Stimulated activated CD8-positive, alpha-beta memory T cell treated with anti-CD3 and anti-CD28 coated beads, Interleukin-15, amount 100 ng/mL, for 1 hour (primary cell): ENCODE measurements around the gene CGB8.
"Not testable (repeated sequence)": the region's sequence is repeated elsewhere in the genome, so short reads cannot be mapped to it uniquely, and the experiment has no call there.

Source experiments
- DNase-seq: peaks from one replicate; pipeline ENCODE4 v3.0.0-alpha.2; 2020; ENCODE audit warnings: low read depth

CGB8 gene

DNA sequence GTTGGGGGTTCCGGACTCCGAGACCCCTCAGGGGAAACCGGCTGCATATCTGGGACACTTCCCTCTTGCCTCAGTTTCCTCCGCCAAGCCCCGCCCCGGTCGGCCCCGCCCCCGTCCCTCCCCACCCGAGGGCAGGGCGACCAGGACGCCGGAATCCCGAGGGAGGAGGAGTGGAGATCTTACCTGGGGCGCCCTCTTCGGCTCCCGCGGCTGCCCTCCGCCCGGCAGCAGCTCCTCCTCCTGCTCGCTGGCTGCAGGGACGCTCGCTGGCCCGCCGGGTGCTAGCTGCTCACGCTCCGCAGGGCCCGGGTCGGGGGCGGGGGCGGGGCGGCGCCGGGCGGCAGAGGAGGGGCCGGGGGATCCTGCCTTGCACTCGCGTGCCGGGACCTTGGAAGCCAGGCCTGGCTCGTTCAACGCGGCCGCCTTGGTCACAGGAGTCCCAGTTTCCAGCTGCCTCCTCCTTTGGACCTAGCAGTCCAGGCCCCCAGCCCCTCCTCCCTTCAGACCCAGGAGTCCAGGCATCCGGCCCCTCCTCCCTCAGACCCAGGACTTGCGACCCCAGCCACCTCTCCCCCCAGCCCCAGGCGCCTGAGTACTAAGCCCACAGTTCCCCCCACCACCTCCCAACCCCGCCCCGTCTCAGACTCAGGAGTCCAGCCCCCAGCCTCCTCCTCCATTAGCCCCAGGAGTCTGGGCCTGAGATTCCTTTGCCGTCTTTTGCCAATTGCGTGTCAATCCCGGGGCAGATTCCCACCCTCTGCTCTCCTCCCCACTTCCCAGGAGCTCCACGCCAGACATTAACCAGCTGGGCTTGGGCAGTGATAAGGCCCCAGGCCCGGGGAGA, 16.1 kb upstream of the CGB8 start, which contains the start of gene NTF4:
NTF4 (minus strand) TSS at position 51 of the 844 bp plus-strand sequence. CDS start 2,821 bp downstream, outside the sequence.
- no peak for DNase-seq

DNA sequence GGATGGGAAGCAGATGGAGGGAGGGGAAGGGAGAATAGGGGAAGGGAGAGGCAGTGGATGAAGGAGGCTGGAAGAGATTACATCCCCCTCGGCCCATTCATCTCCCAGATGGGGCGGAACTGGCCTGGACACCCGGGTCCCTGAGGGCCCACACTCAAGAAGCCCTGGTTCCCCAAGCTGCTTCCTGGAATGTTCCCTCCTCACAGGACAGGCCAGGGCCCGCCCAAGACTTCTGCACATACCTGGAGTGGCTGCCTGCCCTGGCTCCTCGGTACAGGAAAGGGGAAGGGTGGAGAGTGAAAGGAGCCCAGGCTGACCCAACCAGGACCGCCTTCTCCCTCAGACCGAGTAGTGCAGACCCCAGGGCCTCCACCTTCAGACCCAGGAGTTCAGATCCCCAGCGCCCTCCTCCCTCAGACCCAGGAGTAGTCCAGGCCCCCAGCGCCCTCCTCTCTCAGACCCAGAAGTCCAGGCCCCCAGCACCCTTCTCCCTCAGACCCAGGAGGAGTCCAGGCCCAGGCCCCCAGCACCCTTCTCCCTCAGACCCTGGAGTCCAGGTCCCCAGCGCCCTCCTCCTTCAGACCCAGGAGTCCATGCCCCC, 15.2 kb upstream of the CGB8 start:
- no peak for DNase-seq

DNA sequence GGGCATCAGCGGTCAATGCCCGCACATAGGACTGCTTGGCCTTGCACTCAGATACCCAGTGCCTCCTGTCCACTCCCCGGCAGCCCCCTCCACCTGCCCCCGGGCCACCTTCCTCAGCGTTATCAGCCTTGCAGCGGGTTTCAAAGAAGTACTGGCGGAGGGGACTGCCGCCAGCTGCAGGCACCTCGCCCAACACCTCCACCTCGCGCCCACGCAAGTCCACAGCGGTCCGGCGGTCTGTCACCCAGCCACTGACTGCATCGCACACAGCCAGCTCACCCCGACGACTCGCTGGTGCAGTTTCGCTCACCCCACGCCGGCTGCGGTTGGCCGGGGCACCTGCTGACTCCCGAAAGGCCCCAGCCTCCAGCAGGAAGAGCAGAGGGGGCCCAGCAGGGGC, 12.5 kb upstream of the CGB8 start:
- no peak for DNase-seq

DNA sequence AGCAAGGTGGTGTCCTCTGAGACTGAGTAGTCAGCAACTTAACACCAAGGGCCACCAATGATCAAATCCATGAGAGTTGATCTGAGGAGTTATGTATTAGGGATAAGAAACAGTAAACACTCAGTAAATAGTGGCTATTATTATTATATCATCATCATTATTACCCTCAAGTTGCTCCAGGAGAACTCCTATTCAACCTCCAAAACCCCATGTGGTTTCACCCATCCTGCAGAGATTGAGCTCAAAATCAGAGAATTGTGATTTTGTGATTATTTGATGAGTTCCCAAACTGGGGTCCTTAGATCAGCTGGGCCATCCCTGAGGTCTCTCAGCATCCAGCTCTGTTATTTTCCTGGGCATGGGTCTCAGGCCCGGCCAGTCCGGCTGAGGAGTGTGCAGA, 12.1 kb upstream of the CGB8 start:
- no peak for DNase-seq

DNA sequence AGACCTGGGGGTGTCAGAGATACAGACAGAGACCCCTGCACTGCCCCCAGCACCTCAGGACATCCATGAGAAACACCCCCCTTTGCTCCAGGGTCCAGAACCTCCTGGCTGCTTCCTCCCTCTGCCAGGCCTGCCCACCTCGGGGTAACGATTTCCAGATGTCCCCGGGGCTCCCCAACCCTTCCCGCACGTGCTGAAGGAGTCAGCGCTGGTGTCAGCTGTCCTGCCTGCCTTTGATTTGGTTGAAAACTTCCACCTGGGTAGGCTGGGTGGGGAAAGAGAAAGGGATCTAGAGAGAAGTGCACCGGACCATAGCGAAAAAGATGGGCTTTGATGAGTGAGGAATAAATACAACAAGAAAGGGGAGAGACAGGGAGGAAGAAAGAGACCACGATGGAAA, 10.1 kb upstream of the CGB8 start:
- no peak for DNase-seq

DNA sequence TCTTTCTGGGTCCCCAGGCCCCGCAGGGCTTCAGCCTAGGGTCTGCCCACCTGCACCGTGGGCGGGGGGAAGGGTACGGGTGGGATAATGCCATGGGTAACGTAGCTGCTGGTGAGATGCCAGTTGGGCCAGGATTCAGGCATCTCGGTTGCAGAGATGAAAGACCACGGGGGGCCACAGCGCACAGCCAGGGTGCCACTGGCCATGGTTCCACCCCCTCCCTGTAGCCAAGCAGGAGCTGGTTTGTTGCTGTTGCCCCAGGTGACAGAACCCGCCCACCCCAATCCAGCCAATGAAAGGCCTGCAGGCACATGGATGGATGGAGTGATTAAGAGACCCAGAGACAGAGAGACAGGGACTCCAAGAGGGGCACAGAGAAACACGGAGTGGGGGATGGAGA, 9.7 kb upstream of the CGB8 start:
- no peak for DNase-seq

DNA sequence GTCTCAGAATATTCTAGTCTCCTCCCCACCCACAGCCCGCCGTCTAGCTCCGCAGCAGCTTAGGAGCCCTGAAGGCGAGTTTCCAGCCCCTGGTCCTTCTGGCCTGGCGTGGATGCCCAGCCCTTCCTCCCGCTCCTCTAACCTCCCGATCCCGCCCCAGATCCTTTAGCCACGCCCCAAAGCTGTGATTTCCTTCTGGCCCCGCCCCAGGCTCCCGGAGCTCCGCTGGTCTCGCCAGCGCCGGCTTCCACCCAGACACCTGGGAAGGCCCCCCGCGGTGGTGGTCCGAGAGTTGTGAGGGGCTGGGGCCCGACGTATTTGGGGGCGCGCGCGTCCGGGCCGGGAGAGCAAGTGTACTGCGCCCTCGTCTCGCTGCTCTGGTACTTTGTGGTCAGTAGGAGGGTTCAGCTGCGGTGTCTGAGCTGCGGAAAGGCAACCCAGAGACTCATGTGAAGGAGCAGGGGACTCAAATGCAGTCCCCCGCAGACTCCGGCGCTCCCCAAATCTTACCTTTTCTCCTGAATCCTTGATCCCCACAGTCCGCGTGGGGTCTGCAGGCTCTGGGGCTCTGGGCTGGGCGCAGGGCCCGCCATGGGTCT, 8.8 kb upstream of the CGB8 start, which contains the start of gene CGB7:
CGB7 (minus strand) TSS at position 114 of the 599 bp plus-strand sequence. CDS start 2,374 bp downstream, outside the sequence.
- no peak for DNase-seq

DNA sequence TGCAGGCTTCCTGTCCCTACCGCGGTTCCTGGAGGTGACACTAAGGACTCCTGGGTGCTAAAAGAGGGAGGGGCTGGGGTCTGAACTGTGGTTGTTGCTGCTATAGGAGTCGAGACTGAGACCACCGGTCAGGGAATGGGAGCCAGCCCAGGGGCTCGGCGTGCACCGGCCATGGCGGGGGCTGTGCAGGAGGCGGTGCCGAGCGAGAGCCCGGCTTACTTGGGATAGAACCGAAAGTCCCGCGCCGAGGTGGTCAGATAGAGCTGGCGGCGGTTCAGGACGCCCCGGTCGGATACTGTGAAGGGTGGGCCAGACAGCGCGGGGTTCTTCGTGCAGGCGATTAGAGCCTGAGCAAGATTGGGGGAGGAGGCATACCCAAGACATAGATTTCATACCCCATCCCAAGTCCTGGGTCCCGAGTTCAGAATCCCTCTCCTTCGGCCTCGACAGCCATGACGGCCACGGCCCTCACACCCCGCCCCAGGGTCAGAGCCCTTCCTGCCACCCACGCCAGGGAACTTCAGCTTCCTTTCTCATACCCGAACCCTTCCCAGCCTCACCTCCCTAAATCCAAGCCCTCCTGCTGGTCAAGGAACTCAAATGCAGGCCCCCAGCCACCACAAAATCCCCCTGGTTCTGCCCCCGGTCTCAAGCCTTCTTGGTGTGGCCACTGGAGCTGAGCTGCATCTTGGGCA, 8.1 kb upstream of the CGB8 start:
- DNase-seq: not testable (repeated sequence)

DNA sequence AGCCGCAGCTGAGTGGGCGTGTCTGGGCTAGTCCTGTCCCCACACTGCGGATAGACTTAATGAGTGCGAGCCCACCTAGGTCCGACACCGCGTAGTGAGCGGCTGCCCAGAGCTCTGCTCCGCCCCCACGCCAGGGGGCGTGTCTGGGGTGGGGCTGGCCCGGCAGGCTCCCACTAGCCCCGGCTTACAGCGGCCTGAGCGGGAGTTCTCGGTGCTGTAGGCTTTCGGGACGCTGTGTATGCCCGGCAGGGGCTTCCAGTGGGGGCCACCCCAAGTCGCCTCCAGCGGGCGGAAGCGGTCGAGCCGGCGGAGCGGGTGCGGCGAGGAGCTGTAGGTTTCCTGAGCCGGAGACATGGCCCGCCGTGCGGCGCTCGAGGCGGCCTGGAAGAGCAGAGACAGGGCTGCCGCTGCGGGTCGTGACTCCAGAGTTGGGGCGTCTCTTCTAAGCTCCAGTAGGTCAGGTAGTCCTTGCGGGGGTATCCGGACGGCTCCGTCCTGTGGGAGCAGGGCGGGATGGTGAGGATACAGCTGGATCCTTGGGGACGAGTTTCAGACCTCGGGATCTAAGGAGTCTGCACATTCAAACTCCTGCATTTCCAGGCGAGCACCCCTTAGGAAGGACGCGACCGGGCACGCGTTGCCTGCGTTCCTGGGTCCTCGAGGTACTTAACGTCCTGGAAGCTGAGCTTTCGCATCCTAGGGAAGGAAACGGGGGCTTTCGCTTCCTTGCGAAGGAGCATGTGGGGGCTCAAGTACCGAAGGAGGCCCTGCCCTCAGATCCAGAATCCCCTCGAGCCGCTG, 7.4 kb upstream of the CGB8 start:
- no peak for DNase-seq

DNA sequence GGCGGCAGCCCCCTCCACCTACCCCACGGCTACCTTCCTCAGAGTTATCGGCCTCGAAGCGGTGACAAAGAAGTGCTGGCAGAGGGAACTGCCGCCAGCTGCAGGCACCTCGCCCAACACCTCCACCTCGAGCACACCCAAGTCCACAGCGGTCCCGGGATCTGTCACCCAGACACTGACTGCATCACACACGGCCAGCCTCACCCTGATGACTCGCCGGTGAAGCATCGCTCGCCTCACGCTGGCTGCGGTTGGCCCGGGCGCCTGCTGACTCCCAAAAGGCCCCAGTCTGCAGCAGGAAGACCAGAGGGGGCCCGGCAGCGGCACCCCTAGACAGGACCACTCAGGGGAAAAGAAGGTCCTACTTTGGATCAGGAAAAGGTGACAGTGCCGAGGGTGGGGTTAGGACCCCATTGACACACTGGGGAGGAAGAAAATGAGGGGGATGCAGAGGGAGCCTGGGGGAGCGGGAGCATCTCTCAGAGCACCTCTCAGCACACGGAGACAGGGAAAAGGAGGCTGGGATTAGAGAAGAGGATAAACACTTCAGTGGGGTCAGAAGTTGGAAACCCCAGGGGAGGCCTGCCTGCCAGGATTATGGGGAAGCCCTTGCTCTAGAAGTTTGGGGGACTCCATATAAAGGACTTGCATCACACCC, 1.6 kb upstream of the CGB8 start:
- DNase-seq: not testable (repeated sequence)

DNA sequence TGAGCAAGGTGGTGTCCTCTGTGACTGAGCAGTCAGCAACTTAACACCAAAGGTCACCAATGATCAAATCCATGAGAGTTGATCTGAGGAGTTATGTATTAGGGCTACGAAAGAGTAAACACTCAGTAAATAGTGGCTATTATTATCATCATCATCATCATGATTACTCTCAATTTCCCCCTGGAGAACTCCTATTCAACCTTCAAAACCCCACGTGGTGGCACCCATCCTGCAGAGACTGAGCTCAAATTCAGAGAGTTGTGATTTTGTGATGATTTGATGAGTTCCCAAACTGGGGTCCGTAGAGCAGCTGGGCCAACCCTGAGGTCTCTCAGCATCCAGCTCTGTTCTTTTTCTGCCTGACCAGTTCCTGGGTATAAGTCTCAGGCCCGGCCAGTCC, 923 bp upstream of the CGB8 start:
- not testable (repeated sequence) for DNase-seq

DNA sequence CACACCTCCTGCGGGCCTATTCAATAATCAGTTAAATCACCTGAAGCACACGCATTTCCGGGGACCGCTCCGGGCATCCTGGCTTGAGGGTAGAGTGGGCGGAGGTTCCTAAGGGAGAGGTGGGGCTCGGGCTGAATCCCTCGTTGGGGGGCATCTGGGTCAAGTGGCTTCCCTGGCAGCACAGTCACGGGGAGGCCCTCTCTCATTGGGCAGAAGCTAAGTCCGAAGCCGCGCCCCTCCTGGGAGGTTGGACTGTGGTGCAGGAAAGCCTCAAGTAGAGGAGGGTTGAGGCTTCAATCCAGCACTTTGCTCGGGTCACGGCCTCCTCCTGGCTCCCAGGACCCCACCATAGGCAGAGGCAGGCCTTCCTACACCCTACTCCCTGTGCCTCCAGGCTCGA, 5.4 kb downstream of the CGB8 start, which contains the start of gene CGB5:
CGB5 (plus strand) TSS at position 301 of the 400 bp plus-strand sequence. CDS start 362 bp downstream, outside the sequence.
- DNase-seq: not testable (repeated sequence)

DNA sequence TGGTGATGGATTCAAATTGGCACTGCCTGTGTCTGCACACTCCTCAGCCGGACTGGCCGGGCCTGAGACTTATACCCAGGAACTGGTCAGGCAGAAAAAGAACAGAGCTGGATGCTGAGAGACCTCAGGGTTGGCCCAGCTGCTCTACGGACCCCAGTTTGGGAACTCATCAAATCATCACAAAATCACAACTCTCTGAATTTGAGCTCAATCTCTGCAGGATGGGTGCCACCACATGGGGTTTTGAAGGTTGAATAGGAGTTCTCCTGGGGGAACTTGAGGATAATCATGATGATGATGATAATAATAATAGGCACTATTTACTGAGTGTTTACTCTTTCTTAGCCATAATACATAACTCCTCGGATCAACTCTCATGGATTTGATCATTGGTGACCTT, 6.2 kb downstream of the CGB8 start:
- DNase-seq: not testable (repeated sequence)

DNA sequence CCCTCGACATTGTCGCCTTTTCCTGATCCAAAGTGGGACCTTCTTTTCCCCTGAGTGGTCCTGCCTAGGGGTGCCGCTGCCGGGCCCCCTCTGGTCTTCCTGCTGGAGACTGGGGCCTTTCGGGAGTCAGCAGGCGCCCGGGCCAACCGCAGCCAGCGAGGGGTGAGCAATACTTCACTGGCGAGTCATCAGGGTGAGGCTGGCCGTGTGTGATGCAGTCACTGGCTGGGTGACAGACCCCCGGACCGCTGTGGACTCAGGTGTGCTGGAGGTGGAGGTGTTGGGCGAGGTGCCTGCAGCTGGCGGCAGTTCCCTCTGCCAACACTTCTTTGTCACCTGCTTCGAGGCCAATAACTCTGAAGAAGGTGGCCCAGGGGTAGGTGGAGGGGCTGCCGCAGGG, 6.7 kb downstream of the CGB8 start:
- no peak for DNase-seq

DNA sequence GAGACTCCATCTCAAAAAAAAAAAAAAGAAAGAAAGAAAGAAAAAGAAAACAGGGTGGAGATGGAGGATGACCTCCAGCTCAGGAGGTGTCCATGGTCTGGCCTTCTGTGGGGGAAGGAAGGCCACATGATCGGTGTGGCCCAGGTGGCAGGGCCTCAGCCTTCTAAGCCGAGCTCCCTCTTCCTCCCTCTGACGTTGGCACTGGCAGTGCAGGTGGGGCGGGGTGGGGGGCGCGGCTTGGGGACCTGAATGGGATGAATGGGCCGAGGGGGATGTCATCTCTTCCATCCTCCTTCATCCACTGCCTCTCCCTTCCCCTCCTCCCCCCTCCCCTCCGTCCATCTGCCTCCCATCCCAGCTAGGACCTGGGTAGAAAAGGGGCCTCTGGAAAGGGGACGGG, 9.2 kb downstream of the CGB8 start:
- not testable (repeated sequence) for DNase-seq

DNA sequence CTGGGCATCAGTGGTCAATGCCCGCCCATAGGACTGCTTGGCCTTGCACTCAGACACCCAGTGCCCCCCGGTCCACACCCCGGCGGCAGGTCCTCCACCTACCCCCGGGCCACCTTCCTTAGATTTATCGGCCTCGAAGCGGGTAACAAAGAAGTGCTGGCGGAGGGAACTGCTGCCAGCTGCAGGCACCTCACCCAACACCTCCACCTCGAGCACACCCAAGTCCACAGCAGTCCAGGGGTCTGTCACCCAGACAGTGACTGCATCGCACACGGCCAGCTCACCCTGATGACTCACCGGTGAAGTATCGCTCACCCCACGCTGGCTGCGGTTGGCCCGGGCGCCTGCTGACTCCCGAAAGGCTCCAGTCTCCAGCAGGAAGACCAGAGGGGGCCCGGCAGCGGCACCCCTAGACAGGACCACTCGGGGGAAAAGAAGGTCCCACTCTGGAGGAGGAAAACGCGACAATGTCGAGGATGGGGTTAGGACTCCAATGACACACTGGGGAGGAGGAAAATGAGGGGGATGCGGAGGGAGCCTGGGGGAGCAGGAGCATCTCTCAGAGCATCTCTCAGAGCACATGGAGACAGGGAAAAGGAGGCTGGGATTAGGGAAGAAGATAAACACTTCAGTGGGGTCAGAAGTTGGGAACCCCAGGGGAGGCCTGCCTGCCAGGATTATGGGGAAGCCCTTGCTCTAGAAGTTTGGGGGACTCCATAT, 10.2 kb downstream of the CGB8 start:
- not testable (repeated sequence) for DNase-seq

DNA sequence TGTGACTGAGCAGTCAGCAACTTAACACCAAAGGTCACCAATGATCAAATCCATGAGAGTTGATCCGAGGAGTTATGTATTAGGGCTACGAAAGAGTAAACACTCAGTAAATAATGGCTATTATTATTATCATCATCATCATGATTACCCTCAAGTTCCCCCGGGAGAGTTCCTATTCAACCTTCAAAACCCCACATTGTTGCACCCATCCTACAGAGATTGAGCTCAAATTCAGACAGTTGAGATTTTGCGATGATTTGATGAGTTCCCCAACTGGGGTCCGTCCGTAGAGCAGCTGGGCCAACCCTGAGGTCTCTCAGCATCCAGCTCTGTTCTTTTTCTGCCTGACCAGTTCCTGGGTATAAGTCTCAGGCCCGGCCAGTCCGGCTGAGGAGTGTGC, 10.8 kb downstream of the CGB8 start:
- DNase-seq: not testable (repeated sequence)

DNA sequence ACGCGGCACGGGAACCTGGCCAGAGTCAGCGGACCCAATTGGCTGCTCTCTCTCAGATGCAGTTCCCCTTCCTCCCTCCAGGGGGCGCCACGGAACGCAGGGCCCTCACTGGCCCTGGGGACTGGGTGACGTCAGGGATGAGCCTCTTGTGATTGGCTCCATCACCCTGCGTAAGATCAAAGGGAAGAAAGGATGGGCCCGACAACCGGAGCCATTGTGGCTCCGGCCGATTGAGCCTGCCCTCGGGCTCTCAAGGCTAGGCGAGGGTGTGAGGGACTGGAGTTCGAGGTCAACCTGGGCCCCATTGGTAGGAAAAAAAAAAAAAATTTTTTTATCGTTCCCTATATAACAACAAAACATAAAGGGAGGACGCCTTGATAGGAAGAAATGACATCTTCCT, 12.1 kb downstream of the CGB8 start, which contains the start of gene CGB1:
CGB1 (minus strand) TSS at position 81 of the 400 bp plus-strand sequence. CDS start 184 bp downstream, outside the sequence.
- not testable (repeated sequence) for DNase-seq

DNA sequence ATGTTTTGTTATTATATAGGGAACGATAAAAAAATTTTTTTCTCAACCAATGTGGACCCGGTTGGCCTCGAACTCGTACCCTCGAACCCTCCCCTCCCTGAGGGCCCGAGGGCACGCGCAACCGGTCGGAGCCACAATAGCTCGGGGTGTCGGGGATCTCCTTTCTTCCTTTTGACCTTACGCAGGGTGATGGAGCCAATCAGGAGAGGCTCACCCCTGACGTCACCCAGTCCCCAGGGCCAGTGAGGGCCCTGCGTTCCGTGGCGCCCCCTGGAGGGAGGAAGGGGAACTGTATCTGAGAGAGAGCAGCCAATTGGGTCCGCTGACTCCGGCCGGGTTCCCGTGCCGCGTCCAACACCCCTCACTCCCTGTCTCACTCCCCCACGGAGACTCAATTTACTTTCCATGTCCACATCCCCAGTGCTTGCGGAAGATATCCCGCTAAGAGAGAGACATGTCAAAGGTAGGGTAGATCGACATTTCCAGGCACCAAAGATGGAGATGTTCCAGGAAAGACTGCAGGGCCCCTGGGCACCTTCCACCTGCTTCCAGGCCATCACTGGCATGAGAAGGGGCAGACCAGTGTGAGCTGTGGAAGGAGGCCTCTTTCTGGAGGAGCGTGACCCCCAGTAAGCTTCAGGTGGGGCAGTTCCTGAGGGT, 17.1 kb downstream of the CGB8 start, which contains the start of gene CGB2:
CGB2 (plus strand) TSS at position 249 of the 660 bp plus-strand sequence; CDS start at position 455, 206 bp downstream.
- not testable (repeated sequence) for DNase-seq
